Measurements from ENCODE around the gene SETD5.

The SETD5 gene

DNA sequence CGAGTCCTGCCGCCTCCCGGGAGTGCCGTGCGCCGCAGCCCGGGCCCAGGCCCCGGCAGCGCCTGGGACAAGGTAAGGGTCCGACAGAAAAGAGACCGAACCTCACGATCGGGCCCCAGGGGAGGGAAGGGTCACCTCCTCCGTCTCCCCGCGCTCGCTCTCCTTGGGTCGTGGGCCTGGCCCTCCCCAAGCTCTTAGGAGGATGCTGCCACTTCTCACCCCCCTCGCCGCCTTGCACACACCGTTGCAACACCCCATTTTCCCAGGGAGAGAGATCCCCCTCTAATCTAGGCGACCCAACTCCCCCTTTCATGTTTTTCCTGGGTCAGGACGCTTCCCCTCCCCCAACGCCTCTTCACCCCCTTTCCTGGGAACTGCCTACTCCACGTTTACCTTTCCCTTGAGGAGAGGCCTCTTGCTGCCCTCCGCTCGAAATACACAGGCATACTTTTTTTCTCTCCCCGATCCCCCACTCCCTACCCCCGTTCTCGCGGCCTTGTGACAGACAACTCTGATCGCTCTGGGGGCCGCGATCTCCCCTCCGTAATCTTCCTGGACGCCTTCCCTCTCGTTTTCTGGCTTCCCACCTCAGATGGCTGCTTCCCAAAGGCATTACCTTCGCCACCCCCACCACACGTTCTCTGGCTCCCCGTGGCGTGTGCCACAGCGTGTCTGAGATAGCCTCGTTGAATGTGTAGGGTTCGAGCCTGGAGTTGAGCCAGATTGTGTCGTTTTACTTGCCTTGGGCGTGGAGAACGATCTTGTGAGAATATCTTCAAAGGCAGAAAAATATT lies 688 bp downstream of the SETD5 start:
- peak overlapping the region; percentile 92 for H3K4me3 ChIP-seq (ENCODE audit: low read depth, low read length)
- TF ChIP-seq, protein P1, sequence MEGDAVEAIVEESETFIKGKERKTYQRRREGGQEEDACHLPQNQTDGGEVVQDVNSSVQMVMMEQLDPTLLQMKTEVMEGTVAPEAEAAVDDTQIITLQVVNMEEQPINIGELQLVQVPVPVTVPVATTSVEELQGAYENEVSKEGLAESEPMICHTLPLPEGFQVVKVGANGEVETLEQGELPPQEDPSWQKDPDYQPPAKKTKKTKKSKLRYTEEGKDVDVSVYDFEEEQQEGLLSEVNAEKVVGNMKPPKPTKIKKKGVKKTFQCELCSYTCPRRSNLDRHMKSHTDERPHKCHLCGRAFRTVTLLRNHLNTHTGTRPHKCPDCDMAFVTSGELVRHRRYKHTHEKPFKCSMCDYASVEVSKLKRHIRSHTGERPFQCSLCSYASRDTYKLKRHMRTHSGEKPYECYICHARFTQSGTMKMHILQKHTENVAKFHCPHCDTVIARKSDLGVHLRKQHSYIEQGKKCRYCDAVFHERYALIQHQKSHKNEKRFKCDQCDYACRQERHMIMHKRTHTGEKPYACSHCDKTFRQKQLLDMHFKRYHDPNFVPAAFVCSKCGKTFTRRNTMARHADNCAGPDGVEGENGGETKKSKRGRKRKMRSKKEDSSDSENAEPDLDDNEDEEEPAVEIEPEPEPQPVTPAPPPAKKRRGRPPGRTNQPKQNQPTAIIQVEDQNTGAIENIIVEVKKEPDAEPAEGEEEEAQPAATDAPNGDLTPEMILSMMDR (IDR thresholded peaks at IDR 0.05; ENCODE audit: insufficient read depth, low read depth, low read length, missing control alignments), result no peak
- peak; percentile 46 for DNase-seq (ENCODE audit: low read depth)

DNA sequence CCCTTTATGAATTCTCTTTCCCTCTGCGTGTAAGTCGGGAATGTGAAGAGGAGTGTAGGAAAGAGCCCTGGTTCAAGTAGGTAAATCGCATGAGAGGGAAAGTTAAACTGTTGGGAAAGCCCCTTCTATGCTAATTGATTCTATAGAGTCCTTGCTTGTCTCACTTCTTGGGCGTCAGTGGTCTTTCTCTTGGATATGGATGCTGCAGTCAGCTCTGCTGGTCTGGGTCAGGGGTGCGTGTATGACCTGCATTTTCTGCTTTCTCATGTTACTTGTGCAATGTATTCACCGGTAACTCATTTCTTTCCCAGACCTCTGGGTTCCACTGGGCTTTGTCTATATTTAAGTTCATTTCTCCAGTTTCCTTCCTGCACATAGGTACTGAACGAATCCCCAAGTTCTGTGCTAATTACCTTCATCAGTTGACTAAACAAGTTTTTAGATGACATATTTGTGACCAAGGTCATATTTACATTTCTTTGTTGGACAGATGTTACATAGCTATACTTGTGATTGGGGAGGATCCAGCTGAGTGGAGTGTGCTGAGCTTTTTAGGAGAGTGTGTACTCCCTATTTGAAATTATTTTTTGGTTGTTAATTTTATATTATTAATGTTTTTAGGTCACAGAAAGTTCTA lies 1.4 kb downstream of the SETD5 start:
- peak overlapping the region; percentile 92 for H3K4me3 ChIP-seq (ENCODE audit: low read depth, low read length)
- DNase-seq (ENCODE audit: low read depth), result peak; percentile 58
- TF ChIP-seq, protein P1 (IDR thresholded peaks at IDR 0.05; ENCODE audit: insufficient read depth, low read depth, low read length, missing control alignments), result no peak

DNA sequence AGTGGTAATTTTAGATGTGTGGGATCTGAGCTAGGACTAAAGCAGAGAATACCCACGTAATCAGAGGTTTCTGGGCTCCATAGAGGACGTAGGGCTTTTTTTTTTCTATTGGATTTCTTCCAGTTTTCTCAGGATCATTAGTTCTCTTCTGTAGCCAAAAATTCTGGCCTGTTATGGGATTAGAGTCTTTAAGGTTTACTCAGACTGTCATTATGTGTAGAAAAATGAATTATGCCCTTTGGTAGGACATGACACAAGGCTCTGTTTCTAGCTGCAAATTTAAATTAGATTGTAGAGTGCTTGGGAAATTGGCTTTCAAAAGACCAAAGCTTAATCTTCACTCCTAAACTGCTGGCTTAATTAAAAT lies 1.9 kb downstream of the SETD5 start:
- DNase-seq (ENCODE audit: low read depth), result no peak
- peak overlapping the region; percentile 92 for H3K4me3 ChIP-seq (ENCODE audit: low read depth, low read length)
- TF ChIP-seq, protein P1 (IDR thresholded peaks at IDR 0.05; ENCODE audit: insufficient read depth, low read depth, low read length, missing control alignments), result no peak

DNA sequence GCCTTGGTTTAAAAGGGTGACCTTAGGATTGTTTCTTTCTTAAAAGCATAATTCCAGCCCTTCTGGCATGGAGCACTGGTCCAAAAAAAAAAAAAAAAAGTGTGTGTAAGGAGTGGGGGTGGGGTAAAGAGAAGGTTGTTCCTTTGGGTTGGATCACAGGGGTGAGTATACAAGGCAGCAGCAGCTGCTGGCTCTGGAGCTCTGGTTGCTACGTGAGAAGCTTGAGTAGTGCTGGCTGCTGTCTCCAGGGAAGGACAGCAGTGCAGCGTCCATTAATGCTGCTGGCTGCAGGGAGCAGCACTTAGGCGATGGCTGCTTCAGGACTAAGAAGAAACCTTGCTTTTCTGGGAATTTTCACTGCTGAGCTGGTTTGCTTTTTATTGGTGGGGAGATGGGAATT lies 2.3 kb downstream of the SETD5 start:
- TF ChIP-seq, protein P1 (IDR thresholded peaks at IDR 0.05; ENCODE audit: insufficient read depth, low read depth, low read length, missing control alignments), result no peak
- DNase-seq (ENCODE audit: low read depth), result peak; percentile 63
- peak overlapping the region; percentile 92 for H3K4me3 ChIP-seq (ENCODE audit: low read depth, low read length)

DNA sequence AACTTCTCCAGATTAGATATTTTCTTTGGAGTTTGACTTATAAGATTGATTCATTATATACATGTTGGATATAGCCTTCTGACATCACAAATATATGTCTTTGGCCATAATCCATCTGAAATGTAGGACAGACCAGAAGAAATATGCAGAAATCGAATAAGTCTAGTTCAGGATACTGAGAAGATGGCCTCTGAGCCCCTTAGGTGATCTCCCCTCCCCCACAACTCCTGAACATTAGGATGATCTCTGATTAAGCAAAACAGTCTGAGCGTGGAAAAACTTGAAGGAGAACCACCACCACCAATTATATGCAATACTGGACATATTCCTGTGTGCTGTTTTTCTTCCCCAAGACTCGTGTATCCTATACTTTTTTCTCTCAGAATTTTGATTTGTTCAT lies 3.2 kb downstream of the SETD5 start:
- TF ChIP-seq, protein P1 (IDR thresholded peaks at IDR 0.05; ENCODE audit: insufficient read depth, low read depth, low read length, missing control alignments), result no peak
- no peak for DNase-seq (ENCODE audit: low read depth)
- H3K4me3 ChIP-seq (ENCODE audit: low read depth, low read length), result peak overlapping the region; percentile 92

DNA sequence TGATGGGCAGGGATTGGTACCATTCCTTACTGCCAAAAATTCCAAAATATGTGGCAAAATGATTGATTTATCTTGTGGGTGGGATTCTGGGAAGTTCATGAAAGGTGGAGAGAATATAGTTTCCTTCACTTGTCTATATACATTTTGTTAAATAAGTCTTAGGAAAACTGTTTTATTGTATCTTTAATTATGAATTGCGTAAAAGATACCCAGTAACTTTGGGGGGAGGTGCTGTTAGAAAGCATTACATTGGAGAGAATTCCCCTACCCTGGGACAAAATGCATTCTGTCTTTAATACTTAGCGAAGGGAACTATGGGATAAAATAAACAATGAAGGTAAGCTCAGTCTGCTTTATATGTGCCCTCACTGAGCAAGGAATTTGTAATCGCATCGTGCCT lies 4.6 kb downstream of the SETD5 start:
- TF ChIP-seq, protein P1 (IDR thresholded peaks at IDR 0.05; ENCODE audit: insufficient read depth, low read depth, low read length, missing control alignments), result no peak
- DNase-seq (ENCODE audit: low read depth), result no peak
- H3K4me3 ChIP-seq (ENCODE audit: low read depth, low read length), result peak overlapping the region; percentile 4
